GM18870 (cell line): Measurements from ENCODE around the gene MACROD2.

Source experiments
- ATAC-seq: cut with Tn5 transposase; IDR thresholded peaks from one replicate; pipeline ENCODE4 v1.9.1; 2021; ENCODE audit warnings: moderate library complexity; ENCODE audit not compliant: unreplicated experiment

The MACROD2 gene

DNA sequence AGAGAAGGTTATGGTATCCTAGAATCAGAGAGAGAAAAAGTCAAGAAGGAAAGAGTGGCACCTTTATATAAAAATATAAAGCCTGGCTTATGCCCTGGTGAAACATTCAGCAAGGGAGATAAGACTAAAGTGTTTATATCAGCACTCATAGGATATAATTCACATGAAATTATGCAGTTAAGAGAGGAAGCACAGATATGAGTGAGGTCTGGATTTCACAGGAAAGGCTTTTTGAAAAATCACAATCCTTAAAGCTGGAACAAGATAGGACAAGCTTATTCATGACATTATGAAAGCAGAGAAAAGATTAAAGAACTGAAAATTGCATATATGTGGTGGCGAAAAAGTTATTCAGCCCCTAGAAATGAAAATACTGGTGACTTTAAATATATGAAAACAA, 523.3 kb downstream of the MACROD2 start:
- no peak for ATAC-seq

DNA sequence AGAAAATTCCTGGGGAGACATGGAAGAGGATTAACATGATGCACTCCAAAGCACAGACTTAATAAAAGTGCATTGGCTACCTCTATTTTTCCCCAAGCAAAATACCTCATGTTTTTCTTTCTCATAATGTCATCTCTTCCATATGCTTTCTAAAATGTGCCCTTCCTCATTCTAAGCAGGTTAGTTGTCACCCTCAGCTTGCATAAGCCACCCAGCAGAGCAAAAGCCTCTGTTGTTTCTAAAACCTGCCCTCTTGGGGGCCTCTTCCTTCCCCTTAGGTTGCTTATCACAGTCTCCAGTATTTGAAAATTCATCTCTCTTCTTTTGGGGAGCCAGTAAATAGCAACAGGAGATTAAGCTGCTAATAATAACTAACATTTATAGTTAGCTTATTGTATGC, 525.7 kb downstream of the MACROD2 start:
- ATAC-seq: no peak

DNA sequence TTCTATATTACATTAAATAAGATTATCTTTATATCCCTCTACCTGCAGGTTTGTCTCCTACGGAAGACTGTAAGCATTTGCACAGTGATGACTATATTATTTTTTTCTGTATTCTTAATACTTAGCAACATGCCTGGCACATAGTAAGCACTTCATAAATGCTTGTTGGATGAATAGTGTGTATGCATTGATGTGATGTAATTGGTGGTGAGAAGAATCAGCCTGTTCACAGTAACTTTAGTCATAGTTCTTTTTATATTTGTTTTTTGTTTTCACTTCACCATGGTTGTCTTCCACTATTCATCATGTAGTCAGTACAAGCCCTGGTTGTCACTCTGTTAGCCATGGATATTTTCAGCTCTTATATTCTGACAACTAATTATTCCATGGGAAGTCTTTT, 526.1 kb downstream of the MACROD2 start:
- no peak for ATAC-seq

DNA sequence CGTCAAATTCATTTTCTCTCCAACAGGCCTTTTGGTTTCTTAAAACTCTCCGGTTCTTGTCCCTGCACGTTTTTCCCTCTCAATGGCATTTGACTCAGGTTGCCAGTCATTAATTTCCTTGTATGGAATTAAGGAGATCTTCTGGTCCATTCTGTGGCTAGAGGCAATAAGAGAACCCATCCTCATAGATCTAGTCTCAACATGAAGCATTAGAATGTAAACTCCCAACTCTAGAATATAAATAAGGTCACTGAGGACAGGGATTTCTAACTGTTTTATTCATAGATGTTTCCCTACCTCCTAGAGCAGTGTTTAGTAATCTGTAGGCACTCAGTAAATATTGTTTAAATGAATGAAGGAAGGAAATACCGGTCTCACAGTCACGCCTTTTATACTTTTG, 527.3 kb downstream of the MACROD2 start:
- no peak for ATAC-seq

DNA sequence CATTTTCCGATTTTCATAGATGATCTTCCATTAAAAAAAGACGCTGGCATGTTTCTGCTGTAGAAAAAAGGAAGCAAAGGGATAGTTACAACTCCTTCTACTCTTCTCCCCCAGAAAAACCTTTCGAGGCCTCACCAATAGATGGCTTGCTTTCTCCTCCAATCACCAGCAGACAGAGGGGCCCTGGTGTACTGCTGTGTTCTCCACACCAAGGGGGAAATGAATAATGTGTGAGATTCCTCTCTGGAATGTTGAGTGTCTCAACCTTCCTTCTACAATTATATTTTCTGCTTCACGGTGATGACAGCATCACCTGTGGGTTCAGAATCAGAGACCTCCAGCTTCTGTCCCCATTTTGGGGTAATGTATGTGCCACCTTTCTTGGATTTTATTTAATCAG, 527.8 kb downstream of the MACROD2 start:
- ATAC-seq: no peak

DNA sequence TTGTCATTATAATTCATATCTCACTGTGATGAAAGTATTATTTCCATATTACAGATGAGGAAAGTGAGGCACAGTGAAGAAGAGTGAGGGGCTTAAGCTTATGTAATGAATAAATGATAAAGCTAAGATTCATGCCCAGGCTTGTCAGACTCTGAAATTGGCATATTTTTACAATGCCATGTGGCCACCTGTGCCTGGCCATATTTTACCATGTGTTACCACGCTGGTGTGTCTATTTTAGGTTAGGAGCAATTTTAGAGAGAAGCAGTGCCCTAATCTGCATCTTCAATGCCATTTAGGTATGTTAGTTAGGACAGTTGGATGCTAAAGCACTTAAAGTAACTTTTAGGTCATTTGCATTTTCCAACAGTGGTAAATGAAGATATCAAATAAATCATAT, 530.1 kb downstream of the MACROD2 start:
- no peak for ATAC-seq

DNA sequence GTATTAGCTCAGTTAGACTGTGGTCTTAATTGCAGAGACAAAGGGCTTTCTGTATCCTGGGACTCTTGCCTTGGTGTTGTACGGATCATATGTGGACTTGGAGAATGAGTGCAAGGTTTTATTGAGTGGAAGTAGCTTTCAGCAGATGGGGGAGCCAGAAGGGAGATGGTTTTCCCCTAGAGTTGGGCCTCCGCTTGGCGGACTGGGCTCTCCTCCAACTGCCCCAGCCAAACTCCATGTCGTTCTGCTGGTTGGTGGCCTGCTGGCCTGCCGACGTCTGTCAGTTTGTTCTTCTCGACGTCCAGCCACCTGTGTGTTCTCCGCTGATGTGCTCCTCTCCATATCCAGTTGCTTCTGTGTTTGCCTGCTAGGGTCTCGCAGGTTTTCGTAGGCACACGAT, 531.6 kb downstream of the MACROD2 start:
- no peak for ATAC-seq

DNA sequence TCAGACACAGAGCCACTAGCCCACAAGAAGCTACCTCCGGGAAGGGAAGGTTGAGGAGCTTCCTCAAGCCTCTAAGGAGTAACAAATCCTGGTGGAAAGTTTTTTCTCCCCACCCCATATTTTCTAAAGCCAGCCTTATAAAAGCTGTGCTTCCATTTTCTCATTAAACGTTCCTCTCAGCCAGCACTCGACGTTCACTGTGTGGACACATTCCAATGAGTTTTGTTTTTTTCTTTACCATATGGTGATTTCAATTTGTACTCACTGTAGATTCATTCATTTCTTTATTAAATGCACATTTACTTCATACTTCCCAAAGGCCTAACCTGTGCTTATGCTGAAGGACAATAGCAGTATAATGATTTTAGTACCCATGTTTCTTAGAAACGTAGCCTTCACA, 536.5 kb downstream of the MACROD2 start:
- ATAC-seq: no peak

DNA sequence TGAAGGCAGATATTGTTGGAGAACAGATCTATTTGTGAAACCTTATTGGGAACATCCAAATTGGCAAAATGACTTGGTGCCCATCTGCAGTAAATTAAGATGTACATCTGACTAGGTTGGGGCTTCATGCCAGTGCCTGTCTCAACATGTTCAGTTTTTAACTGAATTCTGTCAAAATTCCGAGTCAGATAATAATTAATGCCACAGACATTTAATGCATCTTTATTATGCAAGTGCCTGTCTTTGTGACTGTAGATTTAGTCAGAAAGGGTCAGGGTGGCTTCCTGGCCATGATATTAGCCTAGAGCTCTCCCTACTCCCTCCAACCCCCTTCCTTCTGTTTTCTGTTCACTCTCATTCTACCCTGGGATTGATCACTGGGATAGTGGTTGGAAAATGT, 541.4 kb downstream of the MACROD2 start:
- ATAC-seq: no peak

DNA sequence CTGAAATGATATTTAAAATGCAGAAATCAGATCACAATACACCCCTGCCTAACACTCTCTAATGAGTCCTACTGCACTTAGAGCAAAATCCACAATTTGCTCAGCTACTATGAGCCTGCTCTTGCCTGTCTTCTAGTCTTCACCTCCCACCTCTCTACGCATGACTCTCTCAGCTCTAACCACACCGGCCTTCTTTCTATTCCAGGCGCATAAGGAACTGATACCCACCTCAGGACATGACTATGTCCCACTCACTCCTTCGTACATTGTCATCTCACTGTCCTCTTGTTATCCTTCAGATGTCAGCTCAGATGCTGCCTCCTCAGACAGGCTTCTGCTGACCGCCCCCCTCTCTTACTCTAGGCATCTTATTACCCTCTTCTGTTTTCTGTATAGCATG, 543.1 kb downstream of the MACROD2 start:
- peak; percentile 88 for ATAC-seq

DNA sequence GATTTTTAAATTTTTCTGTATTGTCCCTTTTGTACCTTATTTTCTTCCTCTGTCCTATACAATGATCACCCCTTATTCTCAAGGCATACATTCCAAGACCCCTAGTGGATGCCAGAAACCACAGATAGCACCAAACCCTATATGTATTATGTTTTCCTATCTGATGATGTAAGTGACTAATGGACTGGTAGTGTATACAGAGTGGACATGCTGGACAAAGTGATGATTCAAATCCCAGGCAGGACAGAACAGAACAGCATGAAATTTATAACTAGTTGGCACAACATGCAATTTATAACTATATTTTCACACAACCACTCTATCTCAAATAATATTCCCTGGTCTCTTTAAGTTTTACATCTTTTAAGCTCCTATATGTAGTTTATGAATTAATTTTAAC, 547.7 kb downstream of the MACROD2 start:
- no peak for ATAC-seq

DNA sequence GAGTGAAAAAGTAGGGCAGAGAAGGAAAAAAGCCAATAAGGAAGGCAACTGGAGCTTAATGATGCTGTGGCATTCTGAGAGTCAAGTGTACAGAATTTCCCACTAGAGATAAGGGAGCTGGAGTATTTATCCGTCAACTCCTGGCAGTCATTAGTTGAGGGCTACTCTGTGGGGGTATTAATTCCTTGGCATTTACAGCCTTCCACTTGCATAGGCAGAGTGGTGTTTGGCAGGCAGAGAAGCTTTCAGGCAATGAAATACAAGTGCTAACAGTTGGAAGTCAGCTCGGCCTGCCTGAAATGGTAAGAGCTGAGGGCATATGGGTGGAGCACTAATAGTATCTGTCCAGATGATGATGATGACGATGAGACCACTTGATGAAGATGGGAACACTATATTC, 549.4 kb downstream of the MACROD2 start:
- ATAC-seq: no peak

DNA sequence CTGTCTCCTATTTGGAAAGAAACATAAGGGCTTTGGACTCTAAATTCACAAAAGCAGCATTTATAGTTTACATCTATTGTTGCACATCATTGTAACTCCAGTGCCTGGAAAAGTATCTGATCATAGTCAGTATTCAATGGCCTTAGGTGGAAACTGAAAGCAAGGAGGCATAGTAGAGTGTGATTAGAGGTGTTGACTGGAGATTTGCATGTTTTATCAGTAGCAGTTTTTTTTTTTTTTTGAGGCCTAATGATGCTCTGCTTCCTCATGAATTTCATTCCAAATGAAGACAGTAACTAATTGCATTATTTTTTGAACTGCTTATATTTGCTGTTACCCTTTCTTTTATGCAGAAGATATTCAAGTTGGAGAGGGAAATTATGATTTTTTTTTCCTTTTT, 555.3 kb downstream of the MACROD2 start:
- no peak for ATAC-seq

DNA sequence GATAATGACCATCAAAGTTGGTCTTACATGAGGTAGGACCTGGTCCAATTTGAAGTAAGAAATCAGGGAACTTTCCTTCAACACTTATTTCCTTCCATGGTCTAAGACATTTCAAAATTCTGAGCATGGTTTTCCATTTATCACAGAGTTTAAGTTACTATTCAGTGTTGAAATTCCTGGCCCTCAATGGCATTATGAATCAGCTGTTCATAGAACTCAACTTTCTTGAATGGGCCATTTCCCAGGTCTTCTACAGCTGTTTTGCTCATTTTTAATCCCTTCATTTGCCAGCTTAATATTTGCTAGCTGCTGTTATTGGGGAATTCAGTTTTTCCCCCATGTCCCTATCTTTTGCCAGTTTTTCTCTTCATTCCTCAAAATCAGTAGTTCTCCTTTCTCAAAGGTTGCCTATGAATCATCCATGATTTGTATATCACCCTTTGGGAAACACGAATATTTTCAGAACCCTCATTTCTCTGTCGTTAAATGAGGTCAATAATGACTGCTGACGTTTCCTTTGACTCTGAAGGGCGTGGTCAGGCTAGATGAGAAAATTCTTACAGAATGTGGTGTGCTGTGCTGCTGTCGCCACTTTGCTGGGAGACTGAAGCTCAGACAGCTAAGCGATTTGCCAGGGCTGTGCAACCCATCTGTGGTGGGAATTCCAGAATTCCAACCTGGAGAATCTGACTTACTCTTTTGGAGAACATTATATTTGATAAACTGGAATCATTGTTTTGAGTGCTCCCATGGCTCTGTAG, 558.6 kb downstream of the MACROD2 start:
- ATAC-seq: no peak

DNA sequence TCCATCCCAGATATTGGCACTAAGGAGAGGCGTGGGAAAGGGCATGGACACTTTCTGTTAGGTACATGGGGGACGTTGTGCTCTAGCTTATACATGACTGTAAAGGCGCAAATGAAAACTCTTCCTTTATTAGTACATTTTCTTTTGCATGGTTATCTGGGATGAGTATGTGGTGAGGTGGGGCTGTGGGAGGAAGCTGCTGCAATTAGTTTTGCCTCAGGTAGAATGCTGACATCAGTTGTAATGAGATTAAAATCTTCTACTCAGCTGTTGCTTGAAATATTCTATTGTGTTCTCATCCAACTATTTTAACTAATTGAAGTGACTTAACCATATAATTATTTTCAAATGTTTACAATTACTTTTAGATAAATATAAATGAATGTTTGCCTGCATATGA, 560.4 kb downstream of the MACROD2 start:
- ATAC-seq: no peak

DNA sequence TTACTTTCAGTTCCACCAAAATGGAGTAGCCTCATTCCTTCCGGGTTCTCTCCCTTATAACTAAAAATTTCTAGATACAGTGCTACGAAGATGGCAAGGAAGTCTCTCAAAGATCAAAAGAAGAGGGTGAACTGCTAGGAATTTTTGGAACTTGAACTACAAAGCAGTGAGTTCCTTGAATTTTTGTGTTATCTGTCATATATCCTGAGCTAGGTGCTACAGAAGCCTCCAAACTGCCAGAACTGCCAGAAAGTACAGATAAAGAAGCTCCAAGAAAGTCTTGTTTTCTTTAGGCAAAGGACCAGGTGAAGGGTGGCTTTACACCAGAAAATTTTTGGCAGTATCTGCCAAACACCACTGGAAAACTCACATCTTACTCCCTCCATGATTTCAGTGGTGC, 560.9 kb downstream of the MACROD2 start:
- no peak for ATAC-seq

DNA sequence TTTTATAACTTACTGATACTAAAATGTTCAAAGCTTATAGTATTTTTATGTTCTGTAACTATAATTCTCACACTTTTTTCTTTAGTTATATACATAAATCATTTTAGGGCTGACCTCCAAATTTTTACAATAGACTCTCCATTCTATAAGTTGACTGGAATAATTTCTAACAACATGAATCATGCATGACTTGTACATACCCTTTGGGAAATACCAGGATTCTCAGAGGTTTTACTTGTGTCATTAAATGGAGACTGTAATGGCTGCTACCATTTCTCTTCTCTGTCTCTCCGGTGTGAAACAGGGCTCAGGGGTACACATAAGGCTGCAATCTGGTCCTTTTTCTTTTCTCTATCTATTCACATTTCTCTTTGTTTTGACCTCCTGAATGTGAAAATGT, 564.3 kb downstream of the MACROD2 start:
- ATAC-seq: no peak

DNA sequence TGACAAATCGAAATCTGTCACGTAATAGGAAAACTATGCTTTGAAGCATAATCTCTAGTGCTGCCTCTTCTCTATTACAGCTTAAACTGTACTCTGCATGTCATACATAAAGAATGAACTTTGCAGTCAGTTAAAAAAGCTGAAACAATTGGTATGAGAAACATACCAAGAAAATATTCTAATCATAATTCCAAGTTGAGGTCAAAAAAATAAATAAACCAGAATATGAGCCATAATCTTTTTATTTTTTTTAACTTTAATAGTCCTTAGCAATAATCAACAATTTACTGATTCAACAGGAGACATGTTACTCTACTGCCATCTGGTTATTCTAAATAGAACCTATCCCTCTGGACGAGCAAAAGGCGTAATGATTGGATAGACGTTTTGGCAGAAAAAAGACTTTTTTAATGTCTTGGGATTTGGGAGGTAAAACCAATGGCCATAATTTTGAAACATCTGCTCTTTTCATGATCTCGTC, 566.5 kb downstream of the MACROD2 start:
- no peak for ATAC-seq

DNA sequence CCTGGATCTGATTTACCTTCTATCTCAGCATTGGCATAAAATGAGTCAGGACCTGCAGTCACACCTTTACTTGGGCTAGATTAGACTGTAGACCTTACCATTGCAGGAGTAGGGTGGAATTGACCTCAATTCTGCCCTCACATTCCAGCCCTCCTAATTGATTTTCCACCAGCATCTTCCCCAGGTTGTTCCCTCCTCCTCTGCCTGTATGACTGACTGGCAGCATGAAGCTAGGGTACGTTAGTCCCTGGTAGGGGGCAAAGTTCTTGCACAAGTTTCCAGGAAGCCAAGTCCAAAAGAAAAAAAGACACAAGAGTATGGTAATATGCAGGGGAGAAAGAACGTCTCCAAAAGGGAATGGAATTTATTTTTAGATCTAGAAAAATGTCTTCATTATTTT, 567.7 kb downstream of the MACROD2 start:
- no peak for ATAC-seq

DNA sequence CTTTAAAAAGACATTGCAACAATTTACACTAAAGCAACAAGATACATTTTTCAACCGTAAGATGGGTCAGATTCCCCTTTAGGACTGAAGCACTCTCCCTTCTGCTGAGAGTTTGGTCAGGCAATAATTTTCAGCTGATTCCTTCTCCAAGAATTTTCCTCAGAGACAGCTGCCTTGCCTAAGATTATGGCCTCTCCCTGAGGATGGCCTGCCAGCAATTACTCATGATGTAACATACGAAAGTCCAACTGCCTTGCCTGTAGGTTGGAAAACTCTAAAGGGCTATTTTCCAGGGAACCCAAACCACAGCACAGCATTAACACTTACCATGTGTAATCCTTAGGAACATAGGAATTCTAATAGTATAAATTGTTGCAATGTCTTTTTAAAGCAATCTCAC, 571.2 kb downstream of the MACROD2 start:
- ATAC-seq: no peak

DNA sequence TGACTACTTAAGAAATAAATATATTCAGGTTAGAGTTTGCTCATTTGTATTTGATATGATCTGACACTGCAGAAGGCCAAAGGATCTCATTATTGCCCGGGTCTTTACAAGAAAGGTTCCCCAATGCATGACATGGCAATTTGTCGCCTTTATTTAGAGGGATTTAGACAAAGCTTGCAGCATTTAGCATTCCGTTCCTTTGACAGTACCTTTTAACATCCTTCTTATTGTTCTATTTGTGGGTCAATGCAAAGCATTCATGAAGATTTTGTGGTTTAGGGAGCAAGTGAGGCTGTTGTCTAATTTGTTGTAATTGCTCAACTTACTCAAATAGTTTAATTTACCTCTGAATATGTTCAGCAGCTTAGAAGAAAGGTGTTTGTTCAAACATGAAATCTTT, 572.9 kb downstream of the MACROD2 start:
- no peak for ATAC-seq

DNA sequence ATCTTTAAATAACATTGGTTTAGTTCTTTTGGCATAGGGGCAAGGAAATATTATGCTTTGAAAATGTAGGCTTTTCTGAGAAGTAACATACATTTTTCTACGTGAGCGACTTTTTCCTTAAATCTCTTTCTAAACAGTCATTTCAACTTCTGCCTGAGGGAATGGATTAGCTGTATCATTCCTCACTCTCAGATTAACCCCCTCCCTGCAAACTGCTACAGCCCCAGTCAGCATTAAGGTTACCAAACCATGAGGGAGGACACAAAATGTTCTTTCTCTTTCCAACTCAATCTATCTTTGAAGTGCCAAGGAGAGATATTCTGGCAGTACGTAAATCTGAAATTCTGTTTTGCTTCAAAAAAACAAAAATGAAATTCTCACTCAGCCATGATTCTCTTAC, 573.4 kb downstream of the MACROD2 start:
- no peak for ATAC-seq

DNA sequence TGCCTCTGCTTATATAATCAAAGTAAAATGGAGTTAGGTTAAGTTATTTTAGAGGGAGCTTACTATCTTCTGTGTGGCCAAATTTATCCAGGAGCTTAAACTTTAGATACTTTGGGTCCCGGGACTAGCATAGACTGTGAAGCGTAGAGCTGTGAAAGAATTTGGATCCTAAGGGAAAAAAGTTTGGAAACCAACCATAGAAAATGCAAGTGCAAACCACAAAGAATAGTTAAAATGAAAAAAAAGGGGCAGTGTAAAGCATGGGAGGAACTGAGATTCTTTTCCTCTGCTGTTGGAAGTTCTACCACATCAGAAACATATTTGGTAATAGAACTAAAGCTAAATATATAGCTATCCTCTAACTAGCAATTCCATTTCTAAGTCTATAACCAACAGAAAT, 574.3 kb downstream of the MACROD2 start:
- no peak for ATAC-seq
